NOMO-1 (cell line): ENCODE data around the gene CD59.
A peak's percentile ranks its signal among the peaks of the same experiment; 100 is the strongest.

ENCODE experiments used
- DNase-seq, 2 experiments: peaks; one replicate each; lab custom pipeline; 2025; ENCODE audit not compliant: unreplicated experiment in 2 of 2; lab: John Stamatoyannopoulos, UW

Gene CD59

GRCh38 chr11:33736148-33736812 lies at the start of gene CD59:
Gene CD59, minus strand, starts transcription at chr11:33736423. Its CDS starts 13,978 bp downstream, at chr11:33722445.
- DNase-seq: peak; percentile 7 to 12

GRCh38 chr11:33785609-33786008 lies 49.4 kb upstream of the CD59 start:
- DNase-seq: no peak

- no peak for DNase-seq
These were observed 43.8 kb upstream of the CD59 start for GRCh38 chr11:33779849-33780528.

GRCh38 chr11:33778675-33779074 lies 42.5 kb upstream of the CD59 start:
- DNase-seq: no peak

GRCh38 chr11:33777906-33778305 lies 41.7 kb upstream of the CD59 start:
- DNase-seq: no peak

GRCh38 chr11:33775832-33776470 lies 39.7 kb upstream of the CD59 start:
- DNase-seq: no peak

GRCh38 chr11:33775467-33775807 lies 39.2 kb upstream of the CD59 start:
- DNase-seq: no peak

- DNase-seq: no peak
These were observed 38.7 kb upstream of the CD59 start for GRCh38 chr11:33774736-33775466.

GRCh38 chr11:33773987-33774735 lies 37.9 kb upstream of the CD59 start, which contains the start of gene FBXO3:
Gene FBXO3, minus strand, starts transcription at chr11:33774520. Its CDS starts 23 bp downstream, at chr11:33774497.
- DNase-seq: peak; percentile 68 to 83

- no peak for DNase-seq
These were observed 37.3 kb upstream of the CD59 start for GRCh38 chr11:33773404-33773986.

- DNase-seq: no peak
These were observed 36.6 kb upstream of the CD59 start for GRCh38 chr11:33772870-33773269.

- DNase-seq: peak in 1 of 2 experiments; percentile 5
These were observed 36.1 kb upstream of the CD59 start for GRCh38 chr11:33772300-33772699.

- no peak for DNase-seq
These were observed 34.0 kb upstream of the CD59 start for GRCh38 chr11:33770236-33770635.

GRCh38 chr11:33769542-33769941 lies 33.3 kb upstream of the CD59 start:
- DNase-seq: no peak

GRCh38 chr11:33767624-33768023 lies 31.4 kb upstream of the CD59 start:
- DNase-seq: no peak

GRCh38 chr11:33766085-33766484 lies 29.9 kb upstream of the CD59 start:
- DNase-seq: no peak

GRCh38 chr11:33761471-33761870 lies 25.2 kb upstream of the CD59 start:
- no peak for DNase-seq

- no peak for DNase-seq
These were observed 17.2 kb upstream of the CD59 start for GRCh38 chr11:33753304-33753967.

GRCh38 chr11:33751878-33752277 lies 15.7 kb upstream of the CD59 start:
- DNase-seq: no peak

- DNase-seq: no peak
These were observed 11.8 kb upstream of the CD59 start for GRCh38 chr11:33747979-33748378.
